Measurements from ENCODE around the gene CPNE5. TPM values are rescaled to one million over a fixed set of nuclear protein-coding genes. Genes with fewer than 3 reads are reported as not detected.
A peak's percentile ranks its signal among the peaks of the same experiment; 100 is the strongest.

The CPNE5 gene
- polyA plus RNA-seq, 2 of the 4 experiments (the other 2 are of a cell fraction) = 0.03 to 0.13 TPM

DNA sequence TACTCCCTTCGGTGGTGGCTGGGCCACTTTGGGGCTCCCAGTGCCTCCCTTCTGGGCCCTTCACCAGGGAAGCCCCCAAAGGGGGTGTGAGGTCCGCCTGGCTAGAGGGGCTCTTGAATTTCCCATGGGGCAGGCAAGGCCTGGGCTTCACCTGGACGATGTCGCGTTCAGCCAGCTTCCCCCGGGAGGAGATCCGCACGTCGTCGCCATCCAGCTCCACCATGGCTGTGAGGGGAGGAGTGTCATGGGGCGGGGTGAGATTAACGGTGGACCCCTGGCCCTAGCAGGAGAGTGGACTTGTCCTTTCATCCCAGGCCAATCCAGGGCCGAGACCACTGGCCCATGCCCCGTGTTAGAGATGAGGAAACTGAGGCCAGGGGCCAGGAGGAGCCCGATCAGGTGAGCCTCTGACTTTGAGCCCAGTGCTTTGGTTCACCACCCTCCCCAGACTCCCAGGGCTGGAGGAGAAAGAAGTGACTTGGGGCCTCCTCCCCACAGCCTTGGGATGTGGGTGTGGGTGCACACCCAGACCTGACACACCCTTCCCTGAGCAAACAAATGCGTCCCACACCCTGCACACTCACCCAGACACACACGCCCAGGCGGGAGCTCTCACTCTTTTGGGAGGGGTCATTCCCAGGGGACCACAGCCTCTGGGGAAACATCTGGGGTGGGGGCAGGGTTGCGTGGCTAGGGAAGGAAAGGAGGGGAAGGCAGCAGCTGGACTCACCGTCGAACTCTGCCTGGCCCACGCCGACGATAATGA is 95.5 kb downstream of the CPNE5 start:
- DNase-seq (ENCODE audit: low read depth in 1 of 2, low spot score in 1 of 2) (peak in 1 of 2 experiments; percentile 25), ATAC-seq (no peak; a peak in 1 of 6 replicates)
- H3K27ac ChIP-seq = peak overlapping the region; percentile 14 to 69; a peak in 4 of 6 replicates

DNA sequence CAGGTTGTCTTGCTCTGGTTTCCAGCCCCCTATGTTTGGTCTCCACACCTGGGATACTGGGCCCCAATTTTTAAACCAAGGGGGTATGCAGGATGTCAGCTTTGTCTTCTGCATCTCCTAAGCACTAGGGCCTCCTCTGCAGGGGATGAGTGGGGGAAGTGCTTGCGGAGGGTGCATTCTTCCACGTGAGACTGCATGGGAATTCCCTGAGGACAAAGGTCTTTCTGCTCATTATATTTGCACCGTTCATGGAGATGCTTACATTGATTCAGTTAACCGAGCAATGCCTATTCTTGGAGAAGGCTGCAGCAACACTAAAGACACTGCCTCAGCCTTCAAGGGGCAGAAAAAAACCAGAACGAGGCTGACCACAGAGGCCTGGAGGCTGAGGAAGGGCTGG is 96.2 kb downstream of the CPNE5 start:
- DNase-seq (ENCODE audit: low read depth in 1 of 2, low spot score in 1 of 2) (no peak), ATAC-seq (peak in 1 of 2 experiments; percentile 34; a peak in 2 of 6 replicates), FAIRE-seq (no peak)
- no peaks in the 10 kb centered on the region for H3K9me3 ChIP-seq
- peaks cover 21% of the 10 kb centered on the region for H3K4me1 ChIP-seq
- H3K4me3 ChIP-seq = no peak overlapping the region
- no peak for TF ChIP-seq EHF (CRISPR knock-in tag; IDR thresholded peaks at IDR 0.05)
- TF ChIP-seq TFCP2L1 (CRISPR knock-in tag; IDR thresholded peaks at IDR 0.05) = no peak
- no peak for TF ChIP-seq RCOR1 (IDR thresholded peaks at IDR 0.05; ENCODE audit: low read depth, low read length)
- no peak for TF ChIP-seq ZC3H11A (IDR thresholded peaks at IDR 0.05)
- TF ChIP-seq, protein P1, sequence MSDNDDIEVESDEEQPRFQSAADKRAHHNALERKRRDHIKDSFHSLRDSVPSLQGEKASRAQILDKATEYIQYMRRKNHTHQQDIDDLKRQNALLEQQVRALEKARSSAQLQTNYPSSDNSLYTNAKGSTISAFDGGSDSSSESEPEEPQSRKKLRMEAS (IDR thresholded peaks at IDR 0.05) = no peak
- no peak for TF ChIP-seq BHLHE40 (IDR thresholded peaks at IDR 0.05; ENCODE audit: low read depth, low read length)
- no peak for TF ChIP-seq MYC (IDR thresholded peaks at IDR 0.05; ENCODE audit: borderline replicate concordance, low read length)
- no peak for TF ChIP-seq RFX5 (IDR thresholded peaks at IDR 0.05)
- TF ChIP-seq SREBF2 (IDR thresholded peaks at IDR 0.05) = no peak
- TF ChIP-seq HEYL (CRISPR knock-in tag; IDR thresholded peaks at IDR 0.05) = no peak
- no peak for TF ChIP-seq MAFK (IDR thresholded peaks at IDR 0.05; ENCODE audit: partially characterized antibody)
- TF ChIP-seq GATA3 (IDR thresholded peaks at IDR 0.05; ENCODE audit: borderline replicate concordance) = no peak
- no peak for TF ChIP-seq CHD4 (IDR thresholded peaks at IDR 0.05; ENCODE audit: borderline replicate concordance)
- peak overlapping the region in 1 of 2 experiments; percentile 69; a peak in 3 of 6 replicates for H3K27ac ChIP-seq
- ChIA-PET POLR2A (interaction anchor here (0.5 kb wide), 1 partner anchor 128 kb away, joined by 3 read pairs; no protein-coding TSS in a partner anchor), CTCF (interaction anchor here (0.7 to 1.9 kb wide), 2 partner anchors 19 to 23 kb away, joined by 4 to 5 read pairs; no protein-coding TSS in a partner anchor)
- peak overlapping the region; percentile 51 for H3K4me2 ChIP-seq
- 33% methylated on average over 5 of the region's 5 CpGs for WGBS (ENCODE audit: missing lambda C conversion rate)

More for the DNA sequence above, 95.5 kb downstream of the CPNE5 start:
- peaks cover 21% of the 10 kb centered on the region for H3K4me1 ChIP-seq
- POLR2A ChIA-PET = interaction anchor here (0.5 kb wide), 1 partner anchor 128 kb away, joined by 3 read pairs; no protein-coding TSS in a partner anchor
- no peak overlapping the region for H3K4me3 ChIP-seq
- 50% methylated on average over 14 of the region's 24 CpGs for WGBS (ENCODE audit: missing lambda C conversion rate)
- no peak for FAIRE-seq
- TF ChIP-seq RCOR1 (IDR thresholded peaks at IDR 0.05; ENCODE audit: low read depth, low read length) (no peak), EP300 (IDR thresholded peaks at IDR 0.05) (no peak), CBX2 (IDR thresholded peaks at IDR 0.05; ENCODE audit: borderline replicate concordance, low read depth) (no peak), NPAS2 (CRISPR knock-in tag; IDR thresholded peaks at IDR 0.05; ENCODE audit: borderline replicate concordance) (no peak)
- TF ChIP-seq, protein P2, sequence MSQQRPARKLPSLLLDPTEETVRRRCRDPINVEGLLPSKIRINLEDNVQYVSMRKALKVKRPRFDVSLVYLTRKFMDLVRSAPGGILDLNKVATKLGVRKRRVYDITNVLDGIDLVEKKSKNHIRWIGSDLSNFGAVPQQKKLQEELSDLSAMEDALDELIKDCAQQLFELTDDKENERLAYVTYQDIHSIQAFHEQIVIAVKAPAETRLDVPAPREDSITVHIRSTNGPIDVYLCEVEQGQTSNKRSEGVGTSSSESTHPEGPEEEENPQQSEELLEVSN (IDR thresholded peaks at IDR 0.05; ENCODE audit: borderline replicate concordance, low read depth) = no peak
- TF ChIP-seq, protein P3, sequence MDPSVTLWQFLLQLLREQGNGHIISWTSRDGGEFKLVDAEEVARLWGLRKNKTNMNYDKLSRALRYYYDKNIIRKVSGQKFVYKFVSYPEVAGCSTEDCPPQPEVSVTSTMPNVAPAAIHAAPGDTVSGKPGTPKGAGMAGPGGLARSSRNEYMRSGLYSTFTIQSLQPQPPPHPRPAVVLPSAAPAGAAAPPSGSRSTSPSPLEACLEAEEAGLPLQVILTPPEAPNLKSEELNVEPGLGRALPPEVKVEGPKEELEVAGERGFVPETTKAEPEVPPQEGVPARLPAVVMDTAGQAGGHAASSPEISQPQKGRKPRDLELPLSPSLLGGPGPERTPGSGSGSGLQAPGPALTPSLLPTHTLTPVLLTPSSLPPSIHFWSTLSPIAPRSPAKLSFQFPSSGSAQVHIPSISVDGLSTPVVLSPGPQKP (IDR thresholded peaks at IDR 0.05; ENCODE audit: low read depth, low read length) = no peak
- H3K9me3 ChIP-seq = peaks cover 3% of the 10 kb centered on the region; the same call in 1 of the 3 replicates
- CTCF ChIA-PET = interaction anchor here (0.7 to 1.9 kb wide), 2 partner anchors 19 to 22 kb away, joined by 4 to 5 read pairs; no protein-coding TSS in a partner anchor
- peak overlapping the region; percentile 51 for H3K4me2 ChIP-seq

DNA sequence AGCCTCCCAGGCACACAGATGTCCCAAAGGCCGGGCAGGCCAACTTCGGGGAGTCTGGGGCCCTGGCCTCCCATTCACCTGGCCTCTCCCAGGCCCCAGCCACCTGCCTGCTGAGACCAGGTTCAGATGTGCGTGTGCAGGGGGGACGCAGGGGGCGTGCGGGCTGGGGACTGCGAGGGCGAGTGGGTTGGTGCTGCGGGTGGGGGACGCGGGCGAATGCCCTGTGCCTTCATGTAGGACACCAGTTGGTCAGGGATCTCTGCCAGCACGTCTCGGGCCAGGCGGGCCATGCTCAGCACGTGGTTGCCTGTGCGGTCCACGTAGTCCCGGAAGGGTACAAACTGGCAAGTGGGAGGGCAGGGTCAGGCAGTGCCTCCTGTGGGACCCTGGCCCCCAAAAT is 97.1 kb downstream of the CPNE5 start:
- POLR2A ChIA-PET = no interaction called here
- Histone ChIP-seq H3K4me1 (peaks cover 21% of the 10 kb centered on the region), H3K27ac (no peak overlapping the region), H3K4me3 (no peak overlapping the region), H3K9me3 (no peaks in the 10 kb centered on the region), H3K4me2 (no peak overlapping the region)
- WGBS (ENCODE audit: missing lambda C conversion rate) = 96% methylated on average over 5 of the region's 19 CpGs
- FAIRE-seq = no peak
- TF ChIP-seq KDM5A (IDR thresholded peaks at IDR 0.05) (no peak), HEYL (CRISPR knock-in tag; IDR thresholded peaks at IDR 0.05) (no peak), FOXS1 (CRISPR knock-in tag; IDR thresholded peaks at IDR 0.05) (no peak), ZC3H11A (IDR thresholded peaks at IDR 0.05) (no peak), ZSCAN20 (CRISPR knock-in tag; IDR thresholded peaks at IDR 0.05) (no peak)
- TF ChIP-seq, protein P4, sequence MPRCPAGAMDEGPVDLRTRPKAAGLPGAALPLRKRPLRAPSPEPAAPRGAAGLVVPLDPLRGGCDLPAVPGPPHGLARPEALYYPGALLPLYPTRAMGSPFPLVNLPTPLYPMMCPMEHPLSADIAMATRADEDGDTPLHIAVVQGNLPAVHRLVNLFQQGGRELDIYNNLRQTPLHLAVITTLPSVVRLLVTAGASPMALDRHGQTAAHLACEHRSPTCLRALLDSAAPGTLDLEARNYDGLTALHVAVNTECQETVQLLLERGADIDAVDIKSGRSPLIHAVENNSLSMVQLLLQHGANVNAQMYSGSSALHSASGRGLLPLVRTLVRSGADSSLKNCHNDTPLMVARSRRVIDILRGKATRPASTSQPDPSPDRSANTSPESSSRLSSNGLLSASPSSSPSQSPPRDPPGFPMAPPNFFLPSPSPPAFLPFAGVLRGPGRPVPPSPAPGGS (IDR thresholded peaks at IDR 0.05) = no peak
- TF ChIP-seq, protein P5, sequence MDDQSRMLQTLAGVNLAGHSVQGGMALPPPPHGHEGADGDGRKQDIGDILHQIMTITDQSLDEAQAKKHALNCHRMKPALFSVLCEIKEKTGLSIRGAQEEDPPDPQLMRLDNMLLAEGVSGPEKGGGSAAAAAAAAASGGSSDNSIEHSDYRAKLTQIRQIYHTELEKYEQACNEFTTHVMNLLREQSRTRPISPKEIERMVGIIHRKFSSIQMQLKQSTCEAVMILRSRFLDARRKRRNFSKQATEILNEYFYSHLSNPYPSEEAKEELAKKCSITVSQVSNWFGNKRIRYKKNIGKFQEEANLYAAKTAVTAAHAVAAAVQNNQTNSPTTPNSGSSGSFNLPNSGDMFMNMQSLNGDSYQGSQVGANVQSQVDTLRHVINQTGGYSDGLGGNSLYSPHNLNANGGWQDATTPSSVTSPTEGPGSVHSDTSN (IDR thresholded peaks at IDR 0.05) = no peak
- no peak for ATAC-seq
- CTCF ChIA-PET = no interaction called here
- DNase-seq (ENCODE audit: low read depth in 1 of 2, low spot score in 1 of 2) = no peak
